Effector CD4-positive, alpha-beta T cell (primary cell): Measurements from ENCODE around the gene RAB8A.

Source experiments
- DNase-seq: peaks from one replicate; pipeline ENCODE4 v3.0.0-alpha.2; 2020
- total RNA-seq: gene quantifications from one replicate; lab custom pipeline; 2026; lab: John Stamatoyannopoulos, UW

RAB8A gene
- total RNA-seq, result 69.2 reads per million, percentile 75 among the genes with 10 or more reads in this experiment

DNA sequence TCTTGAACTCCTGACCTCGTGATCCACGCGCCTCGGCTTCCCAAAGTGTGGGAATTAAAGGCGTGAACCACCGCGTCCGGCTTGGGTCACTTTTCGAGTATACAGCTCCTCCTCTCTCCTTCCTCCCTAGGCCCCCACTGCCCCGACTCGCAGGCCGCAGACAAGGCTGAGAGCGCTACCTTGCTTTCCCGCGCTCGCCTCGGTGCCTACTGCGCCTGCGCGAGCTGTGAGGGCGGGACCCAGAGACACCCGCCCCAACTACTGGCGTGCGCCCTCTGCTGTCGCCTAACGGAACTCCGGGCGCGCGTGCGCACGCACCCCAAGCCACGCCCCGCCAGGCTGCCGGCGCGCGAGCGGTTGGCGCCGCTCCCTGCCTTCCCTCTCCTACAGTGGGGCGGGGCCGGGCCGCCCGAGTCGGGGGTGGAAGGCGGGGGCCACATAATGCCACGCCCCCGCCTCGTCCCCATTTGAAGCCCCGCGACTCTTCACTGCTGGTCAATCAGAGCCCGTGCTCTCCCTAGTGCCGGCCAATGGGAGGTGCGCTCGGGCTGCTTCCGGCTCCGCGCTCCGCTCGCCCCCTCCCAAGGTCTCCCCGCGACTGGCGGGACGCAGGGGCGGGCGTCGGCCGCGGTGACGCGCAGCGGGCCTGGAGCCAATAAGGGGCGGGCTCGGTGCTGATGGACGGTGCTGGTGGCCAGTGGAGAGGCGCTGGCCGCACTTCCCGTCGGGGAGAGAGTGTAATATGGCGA is at the start of gene RAB8A:
Gene RAB8A (plus strand): TSS at position 730 of the 749 bp plus-strand sequence. CDS start 13 bp downstream, at position 743.
- peak; percentile 97 for DNase-seq

DNA sequence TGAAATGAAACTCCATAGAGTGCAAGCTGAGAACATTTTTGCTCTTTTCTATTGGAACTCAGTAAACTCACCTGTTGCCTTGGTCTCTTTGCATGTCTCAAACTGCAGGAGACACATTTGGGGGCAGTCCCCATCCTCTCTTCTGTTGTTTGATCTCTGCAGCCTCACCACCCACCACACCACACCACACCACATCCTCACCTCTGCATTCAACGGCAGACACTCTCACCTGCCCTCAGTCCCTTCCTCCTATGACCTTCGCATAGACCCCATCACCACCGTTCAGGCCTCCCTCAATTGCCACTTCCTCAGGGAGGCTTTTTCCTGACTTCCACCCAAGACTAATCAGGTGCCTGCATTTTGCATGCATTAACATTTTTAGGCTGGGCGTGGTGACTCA is 49.7 kb upstream of the RAB8A start:
- DNase-seq, result no peak

DNA sequence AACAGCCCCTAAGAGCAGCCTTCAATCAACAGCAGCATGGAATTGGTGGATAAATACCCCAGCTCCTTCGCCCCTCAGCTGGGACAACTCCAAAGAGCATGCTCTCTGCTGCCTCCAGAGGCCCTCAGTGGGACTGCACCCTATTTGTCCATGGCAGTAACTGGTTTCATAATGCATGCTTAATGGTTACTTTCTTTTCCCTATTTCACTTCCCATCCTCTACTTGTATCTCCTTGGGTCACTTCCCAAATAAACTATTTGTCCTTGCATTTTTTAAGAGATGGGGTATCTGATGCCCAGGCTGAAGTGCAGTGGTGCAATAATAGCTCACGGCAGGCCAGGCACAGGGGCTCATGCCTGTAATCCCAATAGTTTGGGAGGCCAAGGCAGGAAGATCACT is 48.9 kb upstream of the RAB8A start:
- peak; percentile 67 for DNase-seq

DNA sequence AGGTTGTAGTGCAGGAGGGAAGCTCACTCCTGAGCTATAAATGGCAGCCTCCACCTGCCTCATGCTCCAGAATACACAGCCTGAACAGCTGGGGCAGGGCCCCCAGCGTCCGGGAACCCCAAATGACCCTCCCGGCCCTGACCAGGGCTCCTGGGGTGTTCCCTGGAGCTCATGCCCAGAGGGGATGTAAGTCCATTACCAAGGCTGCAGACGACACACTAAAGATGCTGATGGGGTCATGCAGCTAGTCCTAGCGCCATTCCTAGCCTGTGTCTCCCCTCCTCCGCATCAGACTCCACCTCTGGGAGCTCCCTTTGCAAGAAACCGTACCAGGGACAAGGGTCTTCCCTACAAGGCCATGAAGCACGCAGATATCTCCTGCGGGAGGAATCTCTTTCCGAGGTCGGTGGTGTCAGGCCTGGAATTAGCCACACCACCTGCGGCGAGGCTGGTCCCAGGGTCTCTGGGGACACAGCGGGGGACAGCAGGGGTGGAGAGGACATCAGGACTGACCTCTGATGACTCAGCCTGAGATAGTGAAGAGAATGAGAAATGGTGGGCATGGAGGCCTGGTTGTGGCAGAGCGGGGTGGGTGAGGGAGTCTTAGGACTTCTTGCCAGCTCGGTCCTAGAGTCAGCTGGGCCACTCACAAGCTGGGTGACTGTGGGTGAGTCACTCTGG is 47.3 kb upstream of the RAB8A start:
- DNase-seq, result no peak

DNA sequence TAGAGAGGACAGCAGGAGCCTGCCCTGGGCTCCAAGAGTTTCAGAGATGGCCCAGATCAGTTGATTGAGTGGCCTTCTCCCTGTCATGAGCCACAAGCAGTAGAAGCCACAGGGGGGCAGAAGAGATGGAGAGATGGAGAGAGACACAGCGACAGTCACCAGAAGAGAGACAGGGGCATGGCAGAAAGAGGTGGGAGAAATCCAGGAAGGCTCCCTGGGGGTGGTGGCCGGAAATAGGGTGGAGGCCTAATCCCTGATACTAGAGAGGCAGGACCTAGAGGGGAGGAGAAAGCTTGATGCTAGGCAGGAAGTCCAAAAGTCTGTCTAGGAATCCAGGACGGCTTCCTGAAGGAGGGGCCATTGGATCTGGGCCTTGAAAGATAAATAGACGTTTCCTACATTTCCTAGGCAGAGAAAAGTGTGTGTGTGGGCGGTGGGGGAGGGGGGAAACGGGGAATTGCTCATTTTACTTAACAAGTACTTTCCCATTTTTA is 45.0 kb upstream of the RAB8A start:
- DNase-seq, result peak; percentile 35

DNA sequence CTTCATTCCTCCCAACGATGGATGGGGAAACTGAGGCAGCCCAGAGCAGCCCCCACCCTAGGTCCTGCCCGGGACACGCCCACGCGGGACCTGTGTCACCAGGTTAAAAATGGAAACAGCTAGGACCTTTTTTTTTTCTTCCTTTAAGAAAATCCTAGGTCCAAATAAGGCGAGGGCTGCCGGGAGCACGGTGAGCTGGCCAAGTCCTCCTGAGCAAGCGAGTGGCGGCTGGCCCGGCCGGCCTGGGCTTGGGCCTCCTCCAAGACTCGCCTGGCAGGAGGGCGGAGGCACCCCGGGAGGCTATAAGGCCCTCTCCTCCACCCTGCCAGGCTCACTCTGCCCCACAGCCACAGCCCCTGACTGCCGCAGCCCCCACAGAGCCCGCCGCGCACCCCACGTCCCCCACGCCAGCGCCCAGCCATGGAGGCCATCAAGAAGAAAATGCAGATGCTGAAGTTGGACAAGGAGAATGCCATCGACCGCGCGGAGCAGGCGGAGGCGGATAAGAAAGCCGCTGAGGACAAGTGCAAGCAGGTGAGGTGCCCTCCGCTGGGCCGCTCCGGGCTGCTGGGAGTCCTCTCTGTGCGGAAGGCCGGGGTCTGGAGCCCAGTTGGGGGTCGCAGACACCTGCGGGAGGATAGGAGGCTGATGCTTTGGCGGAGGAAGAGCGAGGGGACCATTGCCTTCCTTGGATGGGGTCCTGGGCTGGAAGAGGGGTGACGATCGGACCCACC is 44.3 kb upstream of the RAB8A start:
- no peak for DNase-seq

DNA sequence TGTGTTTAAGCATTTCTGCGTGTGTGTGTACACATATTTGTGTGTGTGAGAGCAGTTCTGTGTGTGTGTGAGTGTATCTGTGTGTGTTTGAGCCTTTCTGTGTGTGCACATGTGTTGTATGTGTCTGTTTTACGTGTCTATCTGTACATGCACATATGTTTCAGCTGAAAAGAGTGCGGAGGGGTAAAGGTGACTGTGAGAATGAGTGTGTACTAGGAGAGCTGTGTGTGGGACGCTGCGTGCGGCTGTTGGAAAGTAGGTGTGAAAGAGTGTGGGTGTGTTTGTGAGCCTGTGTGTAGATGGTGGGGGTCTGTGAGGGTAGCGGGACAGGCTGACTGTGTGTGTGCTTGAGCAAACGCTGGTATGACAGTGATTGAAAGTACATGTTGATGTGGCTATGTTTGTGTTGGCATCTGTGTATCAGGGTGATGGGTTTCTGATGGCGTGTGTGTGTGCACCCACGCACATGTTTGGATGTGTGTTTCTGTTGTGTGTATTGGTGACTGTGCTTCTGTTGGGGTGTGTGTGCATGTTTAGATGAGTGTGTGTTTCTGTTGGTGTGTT is 42.9 kb upstream of the RAB8A start:
- no peak for DNase-seq

DNA sequence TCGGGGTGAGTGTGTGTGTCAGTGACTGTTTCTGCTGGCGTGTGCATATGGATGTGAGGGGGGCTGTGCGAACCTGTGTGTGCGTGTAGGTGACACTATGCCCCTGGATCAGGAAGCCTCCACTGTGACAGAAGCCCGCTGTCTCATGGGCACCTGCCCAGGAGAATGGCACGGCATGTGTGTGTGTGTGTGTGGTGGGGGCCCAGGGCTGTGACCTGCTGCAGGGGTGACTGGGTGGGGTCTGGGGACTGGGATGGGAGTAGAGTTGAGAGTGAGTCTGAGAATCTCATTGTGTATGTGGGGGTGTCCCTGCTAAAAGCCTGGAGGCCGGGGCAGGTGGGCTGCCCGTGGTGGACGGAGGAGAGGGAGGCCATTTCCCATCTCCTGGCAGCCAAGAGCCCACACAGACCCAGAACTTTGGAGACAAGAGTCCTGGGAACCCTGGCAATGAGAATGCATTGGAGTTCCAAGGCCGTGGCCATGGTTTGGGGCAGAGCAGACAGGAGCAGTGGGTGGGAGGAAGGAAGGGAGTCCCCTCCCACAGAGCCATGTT is 41.8 kb upstream of the RAB8A start:
- DNase-seq, result no peak

DNA sequence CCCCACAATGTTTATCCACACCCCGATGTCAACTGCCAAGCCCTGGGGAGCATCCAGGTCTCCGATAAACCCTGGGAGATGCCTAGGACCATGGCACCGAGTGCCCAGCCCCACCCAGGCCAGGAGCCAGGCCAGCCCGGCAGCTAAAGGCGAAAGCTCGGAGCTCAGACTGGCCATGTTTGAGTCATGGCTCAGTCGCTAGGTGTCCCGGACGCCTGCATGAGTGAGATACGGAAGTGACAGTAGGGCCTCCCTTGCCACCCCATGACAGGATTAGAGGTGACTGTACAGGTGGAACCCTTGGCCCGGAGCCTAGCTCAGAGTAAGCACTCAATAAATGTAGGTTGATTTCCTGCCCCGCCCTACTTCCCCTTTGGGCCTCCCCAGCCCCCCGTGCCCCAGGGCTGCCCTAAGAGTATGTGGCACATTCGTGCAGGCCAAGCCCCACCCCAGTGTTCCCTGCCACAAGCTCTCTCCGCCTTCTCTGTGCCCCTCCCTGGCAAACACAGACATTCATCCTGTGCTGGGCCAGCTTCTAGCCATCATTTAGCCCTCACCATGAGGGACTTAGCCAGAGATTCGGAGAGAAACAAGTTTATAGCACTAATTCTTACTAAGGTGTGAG is 41.2 kb upstream of the RAB8A start:
- peak; percentile 82 for DNase-seq

DNA sequence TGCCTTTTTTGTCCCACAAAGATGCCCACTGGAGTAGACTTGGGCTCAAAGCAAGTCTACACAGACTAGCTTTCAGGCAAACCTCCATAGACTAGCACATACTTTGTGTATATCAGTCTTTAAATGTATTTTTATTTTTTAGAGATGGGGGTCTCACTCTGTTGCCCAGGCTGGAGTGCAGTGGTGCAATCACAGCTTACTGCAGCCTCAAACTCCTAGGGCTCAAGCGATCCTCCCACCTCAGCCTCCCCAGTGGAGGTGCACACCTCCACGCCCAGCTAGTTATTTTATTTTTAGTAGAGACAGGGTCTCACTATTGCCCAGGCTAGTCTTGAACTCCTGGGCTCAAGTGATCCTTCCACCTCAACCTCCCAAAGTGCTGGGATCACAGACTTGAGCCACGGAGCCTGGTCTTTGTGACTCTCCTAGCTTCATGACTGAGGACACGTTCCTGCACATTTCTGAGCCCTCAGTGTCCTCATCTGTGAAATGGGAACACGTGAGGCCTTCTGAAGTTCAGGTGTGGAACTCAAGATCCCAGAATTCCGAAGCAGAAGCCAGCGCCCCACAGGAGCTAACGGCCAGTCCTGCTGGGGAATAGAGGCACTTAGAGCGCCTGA is 40.5 kb upstream of the RAB8A start:
- DNase-seq, result no peak

DNA sequence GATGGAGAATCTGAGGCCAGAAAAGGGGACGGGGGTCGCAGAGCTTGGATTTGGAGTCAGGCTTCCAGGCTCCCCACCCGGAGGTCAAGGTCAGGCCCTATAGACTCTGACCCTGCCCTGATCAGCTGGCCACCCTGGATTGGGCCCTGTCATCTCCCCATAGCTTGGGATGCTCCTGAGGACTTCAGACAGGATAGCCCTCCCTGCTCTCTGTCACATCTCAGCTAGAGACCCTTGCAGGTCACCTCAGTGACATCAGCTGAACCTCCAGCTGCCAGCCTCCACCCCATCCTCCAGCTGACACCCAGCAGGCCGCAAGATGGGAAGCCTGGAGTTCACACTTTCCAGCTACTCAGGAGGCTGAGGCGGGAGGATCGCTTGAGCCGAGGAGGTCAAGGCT is 38.2 kb upstream of the RAB8A start:
- no peak for DNase-seq

DNA sequence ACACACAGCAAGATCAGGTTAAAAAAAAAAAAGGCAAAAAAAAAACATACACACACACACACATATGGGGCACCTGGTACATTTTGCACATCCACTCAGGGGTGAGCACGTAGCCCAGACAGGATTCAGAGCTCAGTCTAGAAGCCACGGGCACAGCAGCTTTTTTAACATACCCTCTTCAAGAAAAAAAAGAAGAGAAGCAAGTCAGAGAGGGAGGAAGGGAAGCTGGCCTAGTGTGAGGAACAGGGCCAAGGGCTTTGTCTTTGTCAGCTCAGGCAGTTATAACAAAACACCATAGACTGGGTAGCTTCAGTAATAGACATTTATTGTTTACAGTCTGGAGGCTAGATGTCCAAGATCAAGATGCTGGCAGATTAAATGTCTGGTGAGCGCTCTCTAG is 37.7 kb upstream of the RAB8A start:
- DNase-seq, result peak; percentile 19

DNA sequence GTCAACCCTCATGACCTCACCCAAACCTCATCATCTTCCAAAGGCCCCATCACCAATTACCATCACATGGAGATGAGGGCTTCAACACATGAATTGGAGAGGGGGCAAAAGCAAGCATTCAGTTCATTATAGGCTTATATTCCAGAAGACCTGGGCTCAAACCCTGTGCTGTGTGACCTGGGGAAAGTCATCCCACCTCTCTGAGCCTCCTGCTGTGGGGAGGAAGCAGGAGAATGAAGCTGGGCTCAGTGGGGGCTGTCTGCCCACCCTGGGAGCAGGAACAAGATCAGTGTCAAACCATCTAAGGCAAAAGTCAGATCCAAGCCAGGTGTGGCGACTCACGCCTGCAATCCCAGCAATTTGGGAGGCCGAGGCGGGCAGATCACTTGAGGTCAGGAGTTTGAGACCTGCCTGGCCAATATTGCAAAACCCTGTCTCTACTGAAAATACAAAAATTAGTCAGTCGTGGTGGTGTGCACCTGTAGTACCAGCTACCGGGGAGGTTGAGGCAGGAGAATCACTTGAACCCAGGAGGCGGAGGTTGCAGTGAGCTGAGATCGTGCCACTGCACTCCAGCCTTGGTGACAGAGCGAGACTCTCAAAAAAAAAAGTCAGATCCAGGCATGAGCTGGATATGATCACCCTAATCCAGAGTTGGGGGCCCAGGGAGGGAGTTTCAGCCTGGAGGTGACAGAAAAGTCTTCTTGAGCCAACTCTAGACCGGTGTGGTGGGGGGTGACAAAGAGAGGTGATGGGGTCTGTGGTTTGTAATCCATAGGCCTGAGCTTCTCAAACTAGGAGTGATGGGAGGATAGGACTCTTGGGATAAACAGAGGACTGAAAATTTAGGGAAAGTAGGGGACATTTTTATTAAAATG is 37.0 kb upstream of the RAB8A start:
- DNase-seq, result no peak

DNA sequence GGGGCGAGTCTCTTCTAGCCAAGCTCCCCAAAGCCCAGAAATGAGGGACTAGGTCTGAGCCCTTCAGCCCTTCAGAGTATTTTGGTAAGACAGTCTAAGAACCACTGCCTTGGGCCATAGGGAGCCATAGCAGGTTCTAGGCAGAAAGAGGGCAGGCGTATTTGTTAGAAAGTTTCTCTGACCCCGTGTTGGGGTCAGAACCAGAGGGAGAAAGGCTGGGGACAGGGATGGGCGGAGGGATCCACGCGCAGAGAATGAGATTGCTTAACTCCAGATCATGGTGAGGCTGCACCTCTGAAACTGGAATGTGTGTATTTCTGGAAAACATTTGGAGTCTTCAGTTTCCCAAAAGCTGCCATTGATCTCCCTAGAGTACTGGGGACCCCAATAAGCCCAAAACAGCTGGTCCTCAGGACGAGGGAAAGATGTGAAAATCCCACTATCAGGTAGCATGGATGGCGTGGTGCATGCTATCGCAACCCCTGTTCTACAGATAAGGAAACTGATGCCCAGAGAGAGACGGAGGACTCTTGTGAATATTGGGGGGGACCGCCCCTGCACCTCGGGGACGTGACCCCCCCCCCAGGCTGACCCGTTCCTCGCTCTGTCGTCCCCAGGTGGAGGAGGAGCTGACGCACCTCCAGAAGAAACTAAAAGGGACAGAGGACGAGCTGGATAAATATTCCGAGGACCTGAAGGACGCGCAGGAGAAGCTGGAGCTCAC is 36.1 kb upstream of the RAB8A start:
- DNase-seq, result no peak

DNA sequence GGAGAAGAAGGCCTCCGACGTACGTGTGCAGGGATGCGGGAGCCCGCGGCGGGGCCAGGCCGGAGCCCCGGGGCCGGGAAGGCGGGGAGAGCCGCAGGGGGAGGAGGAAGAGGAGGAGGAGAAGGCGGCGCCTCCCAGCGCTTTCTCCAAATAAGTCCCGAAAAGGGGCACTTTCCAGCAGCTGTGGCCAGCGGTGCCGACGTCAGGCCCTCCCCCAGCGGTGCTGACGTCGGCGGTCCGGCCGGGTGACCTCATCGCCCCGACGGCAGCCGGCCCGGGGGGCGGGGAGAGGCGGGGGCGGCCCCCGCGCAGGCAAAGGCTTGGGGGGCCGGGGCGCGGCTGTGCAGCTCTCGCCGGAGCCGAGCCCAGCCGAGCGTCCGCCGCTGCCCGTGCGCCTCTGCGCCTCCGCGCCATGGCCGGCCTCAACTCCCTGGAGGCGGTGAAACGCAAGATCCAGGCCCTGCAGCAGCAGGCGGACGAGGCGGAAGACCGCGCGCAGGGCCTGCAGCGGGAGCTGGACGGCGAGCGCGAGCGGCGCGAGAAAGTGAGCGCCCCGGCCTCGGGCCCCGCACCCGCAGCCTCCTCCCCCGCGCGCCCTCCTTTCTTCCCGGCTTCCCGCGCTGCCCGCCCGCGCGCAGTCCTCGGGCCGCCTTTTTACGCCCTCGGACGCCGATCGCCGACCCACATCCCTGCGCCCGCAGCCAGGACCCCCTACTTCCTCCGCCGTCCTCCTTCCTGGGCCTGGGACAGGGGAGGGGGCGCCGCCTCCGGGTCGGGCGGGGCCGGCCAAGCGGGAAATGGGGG is 35.3 kb upstream of the RAB8A start, which contains the start of gene TPM4:
Gene TPM4 (plus strand): TSS at position 342 of the 804 bp plus-strand sequence. CDS start 71 bp downstream, at position 413.
- DNase-seq, result peak; percentile 79

DNA sequence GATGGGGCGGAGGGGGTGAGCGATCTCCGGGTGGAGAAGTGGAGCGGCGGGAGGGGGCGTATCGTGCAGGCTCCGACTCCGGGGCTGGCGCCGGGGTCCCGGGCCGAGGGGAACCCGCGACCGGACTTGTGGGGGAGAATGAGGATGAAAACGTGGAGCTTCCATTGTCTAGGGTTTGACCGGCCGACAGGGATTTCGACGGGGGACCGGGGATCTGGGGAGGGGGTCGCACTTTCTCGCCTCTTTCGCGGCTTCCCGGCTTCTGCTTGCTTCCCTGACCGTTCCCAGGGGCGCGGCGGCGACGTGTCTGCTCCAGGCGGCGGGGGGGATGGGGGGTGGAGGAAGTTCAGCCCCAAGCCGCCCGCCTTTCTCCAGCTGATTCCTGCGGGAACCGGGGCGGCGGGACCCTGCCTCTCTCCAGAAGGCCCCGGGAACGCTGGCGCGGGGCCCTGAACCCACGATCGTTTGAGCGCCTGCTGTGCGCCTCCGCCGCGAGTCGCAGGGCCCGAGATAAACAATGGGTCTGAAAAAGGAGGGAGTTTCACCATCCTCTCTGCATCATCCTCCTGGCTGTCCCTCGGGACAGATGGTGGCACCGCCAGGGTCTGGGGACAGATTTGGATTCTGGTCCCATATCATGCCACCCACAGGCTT is 34.6 kb upstream of the RAB8A start:
- no peak for DNase-seq

DNA sequence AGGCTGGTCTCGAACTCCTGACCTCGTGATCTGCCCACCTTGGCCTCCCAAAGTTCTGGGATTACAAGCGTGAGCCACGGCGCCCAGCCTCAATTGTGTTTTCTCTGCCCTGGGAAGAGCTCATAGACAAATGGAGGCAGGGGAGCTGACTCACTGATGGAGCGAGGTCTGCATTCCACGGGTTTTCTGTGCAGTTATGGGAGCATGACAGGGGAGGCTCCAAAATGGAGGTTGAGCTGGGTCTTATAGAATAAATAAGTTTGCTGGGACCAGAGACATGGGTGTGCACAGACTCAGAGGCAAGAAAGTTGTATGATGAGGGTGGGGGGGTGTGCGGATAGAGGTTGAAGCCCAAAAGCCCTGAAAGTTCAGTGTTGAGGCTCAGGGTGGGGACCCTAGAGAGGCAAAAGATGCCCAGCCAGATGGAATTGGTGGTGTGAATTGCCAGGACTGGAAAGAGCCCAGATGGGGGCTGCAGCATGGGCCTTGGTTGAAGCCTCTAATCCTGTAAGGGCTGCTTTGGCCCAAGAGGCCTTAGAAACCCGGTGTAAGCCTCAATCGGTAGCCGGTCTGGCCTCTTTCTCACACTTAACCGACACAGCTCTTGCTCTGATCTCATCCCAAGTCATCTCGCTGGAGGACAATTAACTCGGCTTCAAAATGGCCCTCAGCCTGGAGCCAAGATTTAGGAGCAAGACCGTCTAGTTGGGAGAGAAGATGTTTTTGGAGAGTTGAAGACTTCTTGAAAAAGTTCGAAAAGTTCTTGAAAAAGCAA is 33.5 kb upstream of the RAB8A start:
- no peak for DNase-seq
